Measurements from ENCODE around the gene SCNN1A.

DNA sequence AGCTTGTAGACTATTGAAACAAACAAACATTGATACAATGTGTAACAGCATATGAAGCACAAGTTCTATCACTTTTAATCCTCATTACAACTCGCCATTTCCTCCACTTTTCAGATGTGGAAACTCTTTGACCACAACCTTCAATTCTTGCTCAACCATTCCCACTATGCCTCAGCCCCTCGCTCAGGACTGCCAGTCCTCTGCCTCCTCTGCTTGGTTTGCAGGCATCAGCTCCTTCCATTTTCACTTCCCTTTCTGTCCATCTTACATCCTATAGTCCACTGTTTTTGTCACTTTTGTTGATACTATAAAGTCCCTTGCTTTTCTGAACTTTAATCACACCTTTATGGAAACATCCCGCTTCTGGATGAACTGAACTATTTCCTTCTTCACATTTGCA is 41.2 kb upstream of the SCNN1A start:
- TF ChIP-seq, protein P1, sequence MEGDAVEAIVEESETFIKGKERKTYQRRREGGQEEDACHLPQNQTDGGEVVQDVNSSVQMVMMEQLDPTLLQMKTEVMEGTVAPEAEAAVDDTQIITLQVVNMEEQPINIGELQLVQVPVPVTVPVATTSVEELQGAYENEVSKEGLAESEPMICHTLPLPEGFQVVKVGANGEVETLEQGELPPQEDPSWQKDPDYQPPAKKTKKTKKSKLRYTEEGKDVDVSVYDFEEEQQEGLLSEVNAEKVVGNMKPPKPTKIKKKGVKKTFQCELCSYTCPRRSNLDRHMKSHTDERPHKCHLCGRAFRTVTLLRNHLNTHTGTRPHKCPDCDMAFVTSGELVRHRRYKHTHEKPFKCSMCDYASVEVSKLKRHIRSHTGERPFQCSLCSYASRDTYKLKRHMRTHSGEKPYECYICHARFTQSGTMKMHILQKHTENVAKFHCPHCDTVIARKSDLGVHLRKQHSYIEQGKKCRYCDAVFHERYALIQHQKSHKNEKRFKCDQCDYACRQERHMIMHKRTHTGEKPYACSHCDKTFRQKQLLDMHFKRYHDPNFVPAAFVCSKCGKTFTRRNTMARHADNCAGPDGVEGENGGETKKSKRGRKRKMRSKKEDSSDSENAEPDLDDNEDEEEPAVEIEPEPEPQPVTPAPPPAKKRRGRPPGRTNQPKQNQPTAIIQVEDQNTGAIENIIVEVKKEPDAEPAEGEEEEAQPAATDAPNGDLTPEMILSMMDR (conservative IDR thresholded peaks at IDR 0.05 in 1 of 2, IDR thresholded peaks at IDR 0.05 in 1 of 2; ENCODE audit: low read depth in 1 of 2, low read length in 2 of 2), result no peak
- TF ChIP-seq EZH2 (IDR thresholded peaks at IDR 0.05; ENCODE audit: low read length, missing control alignments), result no peak
